ENCODE measurements around the gene CPE.

CPE gene

DNA sequence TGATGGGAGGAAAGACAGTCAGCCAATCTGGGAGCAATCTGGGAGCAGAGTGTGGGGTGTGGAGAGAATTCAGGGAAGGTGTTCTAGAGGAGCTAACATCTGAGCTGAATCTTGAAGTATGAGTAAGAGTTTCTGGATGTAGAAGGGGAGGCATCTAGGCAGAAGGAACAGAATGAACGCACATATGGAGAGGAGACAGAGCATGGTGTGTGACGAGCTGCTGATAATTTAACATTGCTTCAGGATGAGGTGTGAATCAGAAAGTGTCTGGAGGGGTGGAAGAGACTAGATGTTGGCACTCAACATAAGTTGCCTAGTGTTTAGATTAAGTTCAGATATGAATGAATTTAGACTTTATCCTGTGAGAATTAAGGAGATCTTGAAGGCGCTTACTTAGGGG, 58.9 kb downstream of the CPE start:
- Histone ChIP-seq H3K9me3 (ENCODE audit: low read length) (no peaks in the 10 kb centered on the region), H3K27me3 (ENCODE audit: insufficient read depth, low read length) (no peaks in the 10 kb centered on the region), H3K9me2 (ENCODE audit: low read depth, low read length) (no peaks in the 10 kb centered on the region), H3K79me2 (ENCODE audit: insufficient read depth, low read length) (no peaks in the 10 kb centered on the region), H4K20me1 (ENCODE audit: insufficient read depth, low read length) (no peaks in the 10 kb centered on the region), H2AFZ (ENCODE audit: low read length) (no peak overlapping the region), H3K4me1 (ENCODE audit: insufficient read depth, low read length, severe bottlenecking) (no peaks in the 10 kb centered on the region), H3K9ac (ENCODE audit: low read length) (no peak overlapping the region), H3K36me3 (ENCODE audit: insufficient read depth, low read length) (no peaks in the 10 kb centered on the region), H3F3A (ENCODE audit: insufficient read depth, low read length) (no peaks in the 10 kb centered on the region), H3K4me2 (ENCODE audit: low read length) (no peak overlapping the region), H3K4me3 (ENCODE audit: low read depth, low read length, poor library complexity, severe bottlenecking) (no peak overlapping the region), H3K27ac (ENCODE audit: low read depth, low read length, poor library complexity, severe bottlenecking) (no peak overlapping the region)
- TF ChIP-seq EZH2 (IDR thresholded peaks at IDR 0.05; ENCODE audit: borderline replicate concordance, low read length), result no peak
- TF ChIP-seq, protein P1, sequence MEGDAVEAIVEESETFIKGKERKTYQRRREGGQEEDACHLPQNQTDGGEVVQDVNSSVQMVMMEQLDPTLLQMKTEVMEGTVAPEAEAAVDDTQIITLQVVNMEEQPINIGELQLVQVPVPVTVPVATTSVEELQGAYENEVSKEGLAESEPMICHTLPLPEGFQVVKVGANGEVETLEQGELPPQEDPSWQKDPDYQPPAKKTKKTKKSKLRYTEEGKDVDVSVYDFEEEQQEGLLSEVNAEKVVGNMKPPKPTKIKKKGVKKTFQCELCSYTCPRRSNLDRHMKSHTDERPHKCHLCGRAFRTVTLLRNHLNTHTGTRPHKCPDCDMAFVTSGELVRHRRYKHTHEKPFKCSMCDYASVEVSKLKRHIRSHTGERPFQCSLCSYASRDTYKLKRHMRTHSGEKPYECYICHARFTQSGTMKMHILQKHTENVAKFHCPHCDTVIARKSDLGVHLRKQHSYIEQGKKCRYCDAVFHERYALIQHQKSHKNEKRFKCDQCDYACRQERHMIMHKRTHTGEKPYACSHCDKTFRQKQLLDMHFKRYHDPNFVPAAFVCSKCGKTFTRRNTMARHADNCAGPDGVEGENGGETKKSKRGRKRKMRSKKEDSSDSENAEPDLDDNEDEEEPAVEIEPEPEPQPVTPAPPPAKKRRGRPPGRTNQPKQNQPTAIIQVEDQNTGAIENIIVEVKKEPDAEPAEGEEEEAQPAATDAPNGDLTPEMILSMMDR (IDR thresholded peaks at IDR 0.05; ENCODE audit: low read length), result no peak

DNA sequence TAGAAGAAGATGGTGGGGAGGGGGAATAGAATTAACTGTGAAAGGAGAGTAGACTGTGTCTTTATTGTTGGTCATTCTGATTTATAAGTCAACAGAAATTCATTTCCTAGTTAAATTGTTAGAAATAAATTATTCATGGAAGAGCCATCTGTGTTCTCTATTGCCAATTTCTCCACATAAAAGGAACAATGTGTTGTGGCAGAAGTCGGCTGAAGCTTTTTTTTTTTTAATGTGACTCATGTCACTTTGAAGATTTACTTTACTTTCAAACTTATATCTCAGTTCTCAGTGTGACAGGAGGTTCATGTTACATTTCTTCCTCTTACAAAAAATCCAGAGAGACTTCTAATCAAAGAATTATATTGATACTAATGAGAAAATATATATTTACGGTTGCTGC, 60.5 kb downstream of the CPE start:
- Histone ChIP-seq H2AFZ (ENCODE audit: low read length) (no peak overlapping the region), H3K9ac (ENCODE audit: low read length) (no peak overlapping the region), H3K9me2 (ENCODE audit: low read depth, low read length) (no peaks in the 10 kb centered on the region)

DNA sequence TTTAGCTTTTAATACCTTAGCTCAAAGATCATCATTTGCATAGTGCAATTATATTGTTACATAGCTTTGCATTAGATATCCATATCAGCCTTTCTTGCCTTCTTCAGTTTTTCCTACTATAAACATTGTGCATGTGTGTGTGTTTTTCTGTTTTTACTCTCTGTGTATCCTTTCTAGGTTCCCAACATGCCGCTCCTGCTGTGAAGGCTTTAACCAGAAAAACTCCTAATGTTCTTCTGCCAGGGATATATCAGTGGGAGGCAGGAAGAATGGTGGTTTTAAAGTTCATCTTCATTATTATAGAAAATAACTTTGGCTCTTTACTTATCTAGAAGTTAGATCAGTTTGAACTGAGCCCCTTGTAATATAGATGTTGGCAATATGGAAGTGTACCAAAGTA, 61.2 kb downstream of the CPE start:
- Histone ChIP-seq H3K4me1 (ENCODE audit: insufficient read depth, low read length, severe bottlenecking) (no peaks in the 10 kb centered on the region), H3K36me3 (ENCODE audit: insufficient read depth, low read length) (no peaks in the 10 kb centered on the region), H3K27ac (ENCODE audit: low read depth, low read length, poor library complexity, severe bottlenecking) (no peak overlapping the region), H3K9me3 (ENCODE audit: low read length) (no peaks in the 10 kb centered on the region), H2AFZ (ENCODE audit: low read length) (no peak overlapping the region), H3K9ac (ENCODE audit: low read length) (no peak overlapping the region), H4K20me1 (ENCODE audit: insufficient read depth, low read length) (no peaks in the 10 kb centered on the region), H3K4me2 (ENCODE audit: low read length) (no peak overlapping the region), H3K27me3 (ENCODE audit: insufficient read depth, low read length) (no peaks in the 10 kb centered on the region), H3K79me2 (ENCODE audit: insufficient read depth, low read length) (no peaks in the 10 kb centered on the region), H3K4me3 (ENCODE audit: low read depth, low read length, poor library complexity, severe bottlenecking) (no peak overlapping the region), H3K9me2 (ENCODE audit: low read depth, low read length) (no peaks in the 10 kb centered on the region), H3F3A (ENCODE audit: insufficient read depth, low read length) (no peaks in the 10 kb centered on the region)
- TF ChIP-seq, protein P1 (IDR thresholded peaks at IDR 0.05; ENCODE audit: low read length), result no peak
- TF ChIP-seq EZH2 (IDR thresholded peaks at IDR 0.05; ENCODE audit: borderline replicate concordance, low read length), result no peak

More for the DNA sequence above, 60.5 kb downstream of the CPE start:
- Histone ChIP-seq H3K27me3 (ENCODE audit: insufficient read depth, low read length) (no peaks in the 10 kb centered on the region), H3K9me3 (ENCODE audit: low read length) (no peaks in the 10 kb centered on the region), H3K4me2 (ENCODE audit: low read length) (no peak overlapping the region), H3K79me2 (ENCODE audit: insufficient read depth, low read length) (no peaks in the 10 kb centered on the region), H3K36me3 (ENCODE audit: insufficient read depth, low read length) (no peaks in the 10 kb centered on the region), H3F3A (ENCODE audit: insufficient read depth, low read length) (no peaks in the 10 kb centered on the region), H3K27ac (ENCODE audit: low read depth, low read length, poor library complexity, severe bottlenecking) (no peak overlapping the region), H3K4me3 (ENCODE audit: low read depth, low read length, poor library complexity, severe bottlenecking) (no peak overlapping the region), H4K20me1 (ENCODE audit: insufficient read depth, low read length) (no peaks in the 10 kb centered on the region), H3K4me1 (ENCODE audit: insufficient read depth, low read length, severe bottlenecking) (no peaks in the 10 kb centered on the region)
- TF ChIP-seq, protein P1 (IDR thresholded peaks at IDR 0.05; ENCODE audit: low read length), result no peak
- TF ChIP-seq EZH2 (IDR thresholded peaks at IDR 0.05; ENCODE audit: borderline replicate concordance, low read length), result no peak

Data from OCI-LY1 (cell line).